ENCODE data around the gene PRG3. TPM values are rescaled to one million over a fixed set of nuclear protein-coding genes. Genes with fewer than 3 reads are reported as not detected.

PRG3 gene
- total RNA-seq, 4 donors from 2014 or later: not detected

GRCh38 chr11:57426439-57426928, 45.5 kb upstream of the PRG3 start:
- peaks cover 0 to 25% (median 0%) of the 10 kb centered on the region in 3 donors for H3K36me3 ChIP-seq
- peak in 1 of 2 donors; percentile 39 for DNase-seq (ENCODE audit: low spot score in 2 of 2)
- H3K4me3 ChIP-seq: peak overlapping the region; percentile 34 to 68 (median 44)
- TF ChIP-seq POLR2A (IDR thresholded peaks at IDR 0.05) (no peak), EP300 (IDR thresholded peaks at IDR 0.05) (no peak), CTCF (IDR thresholded peaks at IDR 0.05) (no peak)
- WGBS, 2 donors: 16 to 18% methylated on average over 15 to 16 of the region's 16 CpGs
- H3K9me3 ChIP-seq: no peaks in the 10 kb centered on the region
- H3K27me3 ChIP-seq: no peaks in the 10 kb centered on the region
- H3K27ac ChIP-seq: peak overlapping the region; percentile 87 to 97 (median 95)
- peaks cover 5 to 79% (median 38%) of the 10 kb centered on the region in 4 donors for H3K4me1 ChIP-seq

DNA sequence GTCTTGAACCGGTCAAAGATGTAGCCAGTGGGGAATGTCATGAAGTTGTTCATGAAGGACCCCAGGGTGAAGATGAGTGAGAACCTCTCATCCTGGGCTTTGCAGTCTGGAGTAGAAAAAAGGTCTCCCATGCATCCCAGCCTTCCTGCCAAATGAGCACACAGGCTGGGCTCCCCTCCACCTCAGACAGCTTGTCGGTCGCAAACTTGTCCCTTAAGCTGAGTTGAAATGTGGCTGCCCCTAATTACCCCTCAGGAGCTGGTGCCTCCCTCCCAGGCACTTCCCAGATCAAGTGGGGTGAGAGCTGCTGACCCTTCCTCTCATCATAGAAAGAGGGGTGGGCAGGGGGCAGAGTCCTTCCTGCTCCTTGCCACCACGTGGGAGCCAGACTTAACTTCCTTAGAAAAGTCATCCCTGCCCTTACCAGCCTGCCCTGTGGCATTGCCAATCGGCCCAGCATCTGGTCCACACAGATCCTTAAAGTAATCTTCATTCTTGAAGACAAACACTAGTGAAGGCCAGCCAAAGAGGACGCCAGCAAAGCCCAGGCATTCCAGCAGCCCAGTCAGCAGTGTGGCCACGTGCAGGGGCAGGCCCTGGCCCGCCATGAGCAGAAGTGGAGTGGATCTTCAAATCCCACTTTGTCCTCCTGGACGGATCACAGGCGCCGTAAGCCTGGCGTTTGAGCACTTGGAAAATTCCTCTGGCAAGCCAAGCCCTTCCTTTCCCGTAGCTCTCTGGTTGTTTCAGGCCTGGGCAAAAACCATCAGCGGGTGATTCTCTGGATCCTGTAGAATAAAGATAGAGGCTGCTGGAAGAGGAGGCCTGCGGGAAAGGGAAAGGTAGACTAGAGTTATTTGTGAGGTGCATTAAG, 44.9 kb upstream of the PRG3 start:
- Histone ChIP-seq H3K9me3 (no peaks in the 10 kb centered on the region), H3K27ac (peak overlapping the region; percentile 87 to 97 (median 95)), H3K4me1 (peaks cover 5 to 75% (median 38%) of the 10 kb centered on the region in 4 donors), H3K27me3 (no peaks in the 10 kb centered on the region), H3K36me3 (peaks cover 0 to 32% (median 0%) of the 10 kb centered on the region in 3 donors), H3K4me3 (peak overlapping the region; percentile 34 to 68 (median 44))
- TF ChIP-seq EP300 (IDR thresholded peaks at IDR 0.05): peak in 1 of 2 donors; percentile 59
- no peak for TF ChIP-seq CTCF (IDR thresholded peaks at IDR 0.05)
- TF ChIP-seq POLR2A (IDR thresholded peaks at IDR 0.05): no peak
- peak; percentile 43 to 59 for DNase-seq (ENCODE audit: low spot score in 2 of 2)
- WGBS, 2 donors: 29 to 32% methylated on average over 12 to 15 of the region's 15 CpGs

DNA sequence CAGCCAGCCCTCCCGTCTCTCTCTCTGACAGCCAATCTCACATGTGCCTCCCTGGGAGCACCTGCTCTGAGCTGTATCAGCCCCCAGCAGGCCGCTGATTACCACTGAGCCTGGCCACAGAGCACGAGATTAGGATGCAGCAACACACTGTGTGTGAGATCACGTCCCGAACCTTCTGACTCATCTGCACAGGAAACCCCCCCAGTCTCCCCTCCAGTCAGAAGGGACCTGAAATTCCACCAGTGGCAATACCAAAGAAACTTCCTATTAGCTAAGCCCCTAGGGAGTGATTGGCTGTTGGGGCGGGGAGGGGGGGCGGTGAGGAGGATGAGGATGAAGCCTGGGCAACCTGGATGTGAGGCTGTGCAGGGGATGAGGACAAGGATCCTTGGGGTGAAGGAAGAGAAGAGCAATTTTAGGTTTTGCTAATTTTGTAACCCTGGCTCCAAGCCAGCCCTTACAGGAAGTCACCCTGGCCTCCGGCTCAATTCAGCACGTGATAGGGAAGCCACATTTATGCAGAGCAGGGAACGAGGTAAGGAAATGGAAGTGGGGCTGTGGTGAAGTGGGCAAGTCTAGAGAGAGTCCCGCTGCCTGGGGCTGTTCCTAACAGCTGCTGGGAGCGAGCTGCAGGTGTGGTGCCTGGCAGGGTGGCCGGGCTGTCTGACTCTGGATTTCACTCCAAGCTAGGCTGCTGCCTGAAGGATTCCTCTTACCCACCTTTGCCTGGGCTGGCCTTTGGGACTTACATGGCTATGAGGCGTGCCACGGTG, 44.0 kb upstream of the PRG3 start:
- Histone ChIP-seq H3K27me3 (no peaks in the 10 kb centered on the region), H3K4me1 (peaks cover 5 to 71% (median 38%) of the 10 kb centered on the region in 4 donors), H3K4me3 (peak overlapping the region in 2 of 4 donors; percentile 16 to 68), H3K27ac (peak overlapping the region; percentile 87 to 97 (median 95)), H3K9me3 (no peaks in the 10 kb centered on the region), H3K36me3 (peaks cover 0 to 40% (median 0%) of the 10 kb centered on the region in 3 donors)
- peak; percentile 53 to 82 for DNase-seq (ENCODE audit: low spot score in 2 of 2)
- 40 to 48% methylated on average over 15 of the region's 15 CpGs for WGBS, 2 donors
- TF ChIP-seq POLR2A (IDR thresholded peaks at IDR 0.05) (no peak), EP300 (IDR thresholded peaks at IDR 0.05) (peak in 1 of 2 donors; percentile 82)

DNA sequence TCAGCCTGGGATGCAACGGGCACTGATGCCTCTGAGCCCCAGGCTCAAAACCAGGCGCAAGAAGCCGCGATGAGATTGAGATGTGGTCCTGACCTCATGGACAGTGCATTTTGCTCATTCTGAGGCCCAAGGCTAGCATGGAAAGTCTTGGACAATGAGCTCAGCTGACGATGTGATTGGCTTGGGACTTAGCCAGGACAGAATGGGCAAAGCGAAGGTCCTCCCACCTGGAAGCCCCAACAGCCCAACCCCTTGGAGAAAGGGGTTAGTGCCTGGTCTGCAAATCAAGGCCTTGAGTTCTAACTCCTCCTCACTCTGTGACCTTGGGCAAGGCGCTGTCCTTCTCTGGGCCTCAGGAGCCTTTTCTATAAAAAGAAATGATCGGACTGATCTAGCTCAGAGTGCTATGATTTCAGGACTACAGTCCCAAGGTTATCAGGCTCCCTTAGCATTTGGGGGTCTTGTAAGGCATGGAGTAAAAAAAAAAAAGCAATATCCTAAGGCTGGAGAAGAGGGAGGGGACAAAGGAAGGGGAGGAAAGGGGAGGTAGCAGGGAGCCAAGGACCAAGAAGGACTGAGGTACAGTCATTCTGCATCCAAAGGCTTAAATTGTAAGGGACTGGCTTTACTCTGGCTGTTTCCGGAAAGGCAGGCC, 43.3 kb upstream of the PRG3 start:
- WGBS, 2 donors: 78 to 81% methylated on average over 9 of the region's 9 CpGs
- Histone ChIP-seq H3K4me3 (peak overlapping the region in 1 of 4 donors; percentile 68), H3K27ac (peak overlapping the region; percentile 13 to 97 (median 92)), H3K27me3 (no peaks in the 10 kb centered on the region), H3K36me3 (peaks cover 0 to 46% (median 0%) of the 10 kb centered on the region in 3 donors), H3K9me3 (no peaks in the 10 kb centered on the region), H3K4me1 (peaks cover 5 to 66% (median 38%) of the 10 kb centered on the region in 4 donors)
- TF ChIP-seq CTCF (IDR thresholded peaks at IDR 0.05): no peak
- no peak for DNase-seq (ENCODE audit: low spot score in 2 of 2)

DNA sequence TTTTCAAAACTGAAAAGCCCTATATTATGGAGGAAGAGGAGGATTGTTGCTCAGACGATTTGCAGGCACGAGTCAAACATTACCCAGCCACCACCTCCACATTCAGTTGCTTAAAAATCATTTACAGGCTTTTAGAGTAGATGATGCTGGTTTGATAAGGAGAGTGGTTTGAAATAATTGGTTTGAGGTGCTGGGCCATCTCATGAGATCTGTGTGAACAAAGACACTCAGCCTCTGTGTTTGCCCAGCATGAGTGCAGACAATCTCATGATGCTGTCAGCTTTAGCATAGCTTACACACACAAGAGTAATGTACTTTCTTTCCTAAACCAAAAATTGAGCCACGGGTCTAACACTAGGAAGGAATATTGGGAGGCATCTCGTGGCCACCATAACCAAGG, 41.7 kb upstream of the PRG3 start:
- peaks cover 0 to 61% (median 2%) of the 10 kb centered on the region in 3 donors for H3K36me3 ChIP-seq
- no peak overlapping the region for H3K27ac ChIP-seq
- no peaks in the 10 kb centered on the region for H3K9me3 ChIP-seq
- no peak for DNase-seq (ENCODE audit: low spot score in 2 of 2)
- H3K27me3 ChIP-seq: no peaks in the 10 kb centered on the region
- TF ChIP-seq EP300 (IDR thresholded peaks at IDR 0.05) (no peak), CTCF (IDR thresholded peaks at IDR 0.05) (no peak), POLR2A (IDR thresholded peaks at IDR 0.05) (no peak)
- no peak overlapping the region for H3K4me3 ChIP-seq
- peaks cover 0 to 55% (median 30%) of the 10 kb centered on the region in 4 donors for H3K4me1 ChIP-seq
- WGBS, 2 donors: 73 to 80% methylated on average over 4 of the region's 4 CpGs
